Islet of Langerhans (tissue), 1 donor: ENCODE measurements around the gene LRSAM1.

Experiments
- FAIRE-seq: peaks from one replicate; lab custom pipeline; 2011; peaks lifted over from hg19 to GRCh38; lab: Jason Lieb, UNC

LRSAM1 gene

DNA sequence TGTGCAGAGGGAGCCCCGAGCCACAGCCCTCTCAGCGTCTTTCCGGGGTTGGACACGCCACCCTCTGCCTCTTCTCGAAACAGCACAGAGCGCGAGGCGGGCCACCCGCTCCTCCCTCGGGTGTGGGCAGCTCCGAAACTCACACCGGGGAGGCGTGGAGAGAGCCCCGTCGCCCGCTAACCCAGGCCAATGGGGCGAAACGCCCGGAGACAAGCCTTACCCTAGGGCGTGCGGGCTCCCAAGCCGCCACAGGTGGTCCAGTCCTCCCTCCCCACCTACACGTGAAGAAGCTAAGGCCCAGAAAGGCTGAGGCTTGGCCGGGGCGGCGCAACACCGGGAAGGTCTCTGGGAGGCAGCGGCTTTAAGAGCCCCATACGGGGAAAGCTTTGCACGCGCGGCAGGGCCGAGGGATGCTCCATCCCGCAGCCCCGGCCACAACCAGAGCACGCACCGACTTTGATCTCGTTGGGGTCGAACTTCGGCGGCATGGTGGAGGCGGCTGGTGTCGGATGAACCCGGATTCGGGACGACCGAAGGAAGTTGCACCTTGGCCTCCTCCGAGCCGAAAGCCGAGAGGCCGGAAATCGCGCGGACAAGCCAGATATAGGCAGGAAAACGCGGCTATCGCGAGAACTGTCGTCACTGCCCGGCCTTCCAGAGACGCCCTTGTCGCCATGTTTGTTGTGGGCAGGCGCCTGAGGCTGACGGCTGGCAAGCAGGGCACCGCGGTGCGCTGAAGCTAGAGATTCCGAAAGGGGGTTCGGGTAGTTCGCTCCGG is at the start of gene LRSAM1, which contains the start of gene RPL12:
LRSAM1 (plus strand) TSS at position 681 of the 778 bp plus-strand sequence. CDS start 3,018 bp downstream, outside the sequence.
RPL12 (minus strand) TSS at position 577 of the 778 bp plus-strand sequence; CDS start at position 488, 89 bp downstream.
- FAIRE-seq: no peak

DNA sequence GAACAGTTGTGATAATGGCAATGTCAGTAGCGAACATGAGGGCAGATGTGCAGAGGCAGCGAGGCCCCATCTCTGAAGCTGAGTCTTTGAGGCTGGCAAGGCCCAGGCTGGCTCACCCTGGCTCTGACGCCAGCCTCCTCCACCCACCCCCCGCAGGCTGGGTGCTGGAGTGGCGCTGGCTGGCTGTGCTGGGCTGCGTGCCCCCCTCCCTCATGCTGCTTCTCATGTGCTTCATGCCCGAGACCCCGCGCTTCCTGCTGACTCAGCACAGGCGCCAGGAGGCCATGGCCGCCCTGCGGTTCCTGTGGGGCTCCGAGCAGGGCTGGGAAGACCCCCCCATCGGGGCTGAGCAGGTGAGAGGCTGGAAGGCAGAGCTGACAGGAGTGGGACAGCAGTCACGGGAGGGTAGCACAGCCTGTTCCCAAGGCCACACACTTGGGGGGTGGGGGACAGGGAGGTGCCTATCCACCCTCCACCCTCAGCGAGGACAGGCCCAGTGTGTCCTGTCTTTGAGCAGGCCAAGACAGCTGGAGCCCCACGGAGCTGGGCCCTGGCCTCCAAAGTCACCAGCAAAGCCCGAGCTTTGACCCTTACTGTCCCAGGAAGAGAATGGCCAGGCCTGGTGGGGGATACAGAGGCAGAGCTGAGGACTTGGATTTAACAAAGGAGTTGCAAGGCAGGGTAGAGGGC is 48.8 kb upstream of the LRSAM1 start:
- no peak for FAIRE-seq

DNA sequence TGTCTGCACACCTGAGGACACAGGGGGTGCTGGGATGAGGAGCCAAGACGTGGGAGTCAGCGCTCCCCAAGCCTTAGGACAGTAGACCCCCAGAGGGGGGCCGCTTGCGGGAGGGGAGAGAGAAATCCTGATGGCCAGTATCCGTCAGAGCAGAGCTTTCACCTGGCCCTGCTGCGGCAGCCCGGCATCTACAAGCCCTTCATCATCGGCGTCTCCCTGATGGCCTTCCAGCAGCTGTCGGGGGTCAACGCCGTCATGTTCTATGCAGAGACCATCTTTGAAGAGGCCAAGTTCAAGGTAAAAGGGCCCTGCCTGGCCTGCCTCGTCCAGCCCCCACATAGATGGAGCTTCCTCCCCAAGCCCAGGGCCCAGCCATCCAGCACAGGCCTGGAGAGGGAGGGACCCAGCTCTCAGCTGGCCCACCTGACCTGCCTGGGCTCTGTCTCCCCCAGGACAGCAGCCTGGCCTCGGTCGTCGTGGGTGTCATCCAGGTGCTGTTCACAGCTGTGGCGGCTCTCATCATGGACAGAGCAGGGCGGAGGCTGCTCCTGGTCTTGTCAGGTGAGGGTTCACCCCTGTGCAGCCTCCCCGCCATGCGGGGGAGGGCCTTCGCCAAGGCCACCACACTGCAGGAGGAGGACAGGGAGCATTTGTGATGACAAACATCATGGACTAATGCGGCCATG is 47.7 kb upstream of the LRSAM1 start:
- no peak for FAIRE-seq

DNA sequence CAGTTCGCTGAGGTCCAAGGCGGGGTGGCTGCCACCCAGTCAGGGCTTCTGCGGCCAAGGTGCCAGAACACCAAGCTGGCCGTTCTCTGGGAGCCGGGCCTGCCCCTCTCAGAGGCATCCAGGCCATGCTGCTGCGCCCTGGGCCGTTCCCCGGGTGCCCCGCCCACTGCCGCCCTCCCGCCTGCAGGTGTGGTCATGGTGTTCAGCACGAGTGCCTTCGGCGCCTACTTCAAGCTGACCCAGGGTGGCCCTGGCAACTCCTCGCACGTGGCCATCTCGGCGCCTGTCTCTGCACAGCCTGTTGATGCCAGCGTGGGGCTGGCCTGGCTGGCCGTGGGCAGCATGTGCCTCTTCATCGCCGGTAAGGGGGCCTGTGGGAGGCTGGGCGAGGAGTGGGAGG is 46.7 kb upstream of the LRSAM1 start:
- FAIRE-seq: no peak

DNA sequence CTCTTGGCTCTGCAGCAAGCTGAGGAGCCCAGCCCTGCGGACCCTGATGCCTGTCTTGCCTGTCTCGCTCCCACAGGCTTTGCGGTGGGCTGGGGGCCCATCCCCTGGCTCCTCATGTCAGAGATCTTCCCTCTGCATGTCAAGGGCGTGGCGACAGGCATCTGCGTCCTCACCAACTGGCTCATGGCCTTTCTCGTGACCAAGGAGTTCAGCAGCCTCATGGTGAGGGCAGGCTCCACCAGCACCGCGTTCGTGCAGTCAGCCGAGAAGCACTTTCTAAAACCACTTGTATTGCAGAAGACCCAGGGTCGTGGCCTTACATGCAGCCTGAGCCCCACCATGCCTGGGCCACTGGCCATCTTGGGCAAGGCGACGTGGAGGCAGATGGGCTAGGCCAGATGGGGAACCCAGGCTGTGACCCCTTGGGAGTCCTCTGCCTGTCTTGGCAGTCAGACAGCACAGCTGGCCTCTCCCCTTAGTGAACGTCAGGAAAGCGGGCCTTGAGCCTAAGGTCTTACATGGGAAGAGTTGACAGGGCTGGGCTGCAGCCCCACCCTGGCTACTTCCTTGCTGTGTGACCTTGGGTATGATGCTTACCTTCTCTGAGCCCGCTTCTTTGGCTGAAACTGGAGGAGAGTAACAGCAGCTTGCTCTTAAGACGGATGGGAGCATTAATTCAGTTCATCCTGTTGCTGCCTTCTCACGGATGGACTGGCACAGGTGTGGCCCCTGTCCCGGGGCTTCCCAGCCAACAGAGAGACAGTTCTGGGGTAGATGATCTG is 45.8 kb upstream of the LRSAM1 start:
- no peak for FAIRE-seq

DNA sequence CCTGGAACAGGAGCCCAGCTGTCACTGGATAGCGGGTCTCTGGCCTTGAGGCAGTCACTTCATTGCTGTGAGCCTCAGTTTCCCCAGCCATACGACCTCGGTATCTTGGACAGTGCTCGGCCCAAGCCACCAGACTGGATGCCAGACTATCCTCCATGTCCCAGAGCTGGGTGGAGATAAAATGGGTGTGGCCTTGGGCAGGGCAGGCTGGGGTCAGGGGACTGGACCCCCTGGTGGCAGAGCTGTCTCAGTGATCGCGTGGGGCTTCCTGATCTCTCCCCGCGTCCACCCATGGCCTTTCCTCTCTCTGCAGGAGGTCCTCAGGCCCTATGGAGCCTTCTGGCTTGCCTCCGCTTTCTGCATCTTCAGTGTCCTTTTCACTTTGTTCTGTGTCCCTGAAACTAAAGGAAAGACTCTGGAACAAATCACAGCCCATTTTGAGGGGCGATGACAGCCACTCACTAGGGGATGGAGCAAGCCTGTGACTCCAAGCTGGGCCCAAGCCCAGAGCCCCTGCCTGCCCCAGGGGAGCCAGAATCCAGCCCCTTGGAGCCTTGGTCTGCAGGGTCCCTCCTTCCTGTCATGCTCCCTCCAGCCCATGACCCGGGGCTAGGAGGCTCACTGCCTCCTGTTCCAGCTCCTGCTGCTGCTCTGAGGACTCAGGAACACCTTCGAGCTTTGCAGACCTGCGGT is 44.4 kb upstream of the LRSAM1 start:
- FAIRE-seq: no peak

DNA sequence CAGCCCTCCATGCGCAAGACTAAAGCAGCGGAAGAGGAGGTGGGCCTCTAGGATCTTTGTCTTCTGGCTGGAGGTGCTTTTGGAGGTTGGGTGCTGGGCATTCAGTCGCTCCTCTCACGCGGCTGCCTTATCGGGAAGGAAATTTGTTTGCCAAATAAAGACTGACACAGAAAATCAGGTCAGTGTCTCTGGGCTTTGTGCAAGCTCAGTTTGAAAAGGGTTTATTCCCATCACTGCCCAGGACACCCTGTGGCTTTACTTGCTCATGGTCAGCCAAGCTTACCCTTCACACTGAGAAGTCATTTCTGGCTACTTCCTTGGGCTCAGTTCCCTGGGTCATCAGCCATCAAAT is 43.8 kb upstream of the LRSAM1 start:
- no peak for FAIRE-seq

DNA sequence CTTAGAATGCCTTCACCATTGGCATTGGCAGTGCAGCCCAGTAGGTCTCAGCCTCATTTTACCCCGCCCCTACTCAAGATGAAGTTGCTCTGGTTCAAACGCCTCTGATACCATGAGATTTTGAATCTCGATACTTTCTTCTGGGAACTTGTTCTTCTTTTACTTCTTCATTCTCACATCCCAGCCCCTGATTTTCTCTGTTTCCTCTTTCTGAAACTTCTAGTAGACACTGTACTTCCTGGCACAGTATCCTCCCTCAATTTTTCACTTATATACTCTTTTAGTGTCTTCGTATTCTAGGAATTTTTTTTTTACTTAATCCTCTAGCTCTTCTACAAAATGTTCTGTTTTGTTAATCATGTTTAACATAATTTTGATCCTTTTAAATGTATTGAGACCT is 40.2 kb upstream of the LRSAM1 start:
- FAIRE-seq: no peak

DNA sequence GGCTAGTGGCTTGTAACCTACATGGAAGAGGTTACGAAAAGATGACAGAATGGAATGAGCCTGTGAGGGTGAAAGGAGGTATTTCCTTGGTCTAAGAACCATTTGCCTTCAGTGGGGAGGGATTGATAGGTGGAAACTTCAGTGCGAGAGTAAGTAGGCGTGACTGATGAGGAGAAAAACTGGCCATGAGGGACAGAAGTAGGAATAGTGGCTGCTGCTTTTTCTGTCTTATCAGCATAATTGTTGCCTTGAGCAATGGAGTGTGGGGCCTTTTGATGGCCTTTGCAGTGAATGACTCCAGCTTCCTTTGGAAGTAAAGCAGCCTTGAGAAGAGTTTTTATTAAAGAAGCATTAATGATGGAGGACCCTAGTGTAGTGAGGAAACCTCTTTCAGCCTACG is 36.2 kb upstream of the LRSAM1 start:
- no peak for FAIRE-seq

DNA sequence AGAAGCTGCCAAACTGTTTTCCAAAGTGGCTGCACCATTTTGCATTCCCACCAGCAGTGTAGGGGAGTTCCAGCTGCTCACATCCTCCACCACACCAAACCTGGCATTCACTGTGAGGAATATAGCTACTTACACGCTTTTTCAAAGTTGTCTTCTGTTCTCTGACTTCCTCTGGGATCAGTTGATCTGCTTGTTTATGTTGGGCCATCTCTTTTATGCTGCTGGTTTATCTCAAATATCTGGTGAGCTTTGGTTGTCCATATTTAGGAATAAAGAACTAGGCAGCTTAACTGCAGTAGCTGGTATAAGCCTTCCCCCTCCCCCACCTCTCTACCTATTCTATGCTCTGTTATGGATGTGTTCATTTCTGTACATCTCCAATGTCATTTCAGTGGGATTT is 35.7 kb upstream of the LRSAM1 start:
- no peak for FAIRE-seq

DNA sequence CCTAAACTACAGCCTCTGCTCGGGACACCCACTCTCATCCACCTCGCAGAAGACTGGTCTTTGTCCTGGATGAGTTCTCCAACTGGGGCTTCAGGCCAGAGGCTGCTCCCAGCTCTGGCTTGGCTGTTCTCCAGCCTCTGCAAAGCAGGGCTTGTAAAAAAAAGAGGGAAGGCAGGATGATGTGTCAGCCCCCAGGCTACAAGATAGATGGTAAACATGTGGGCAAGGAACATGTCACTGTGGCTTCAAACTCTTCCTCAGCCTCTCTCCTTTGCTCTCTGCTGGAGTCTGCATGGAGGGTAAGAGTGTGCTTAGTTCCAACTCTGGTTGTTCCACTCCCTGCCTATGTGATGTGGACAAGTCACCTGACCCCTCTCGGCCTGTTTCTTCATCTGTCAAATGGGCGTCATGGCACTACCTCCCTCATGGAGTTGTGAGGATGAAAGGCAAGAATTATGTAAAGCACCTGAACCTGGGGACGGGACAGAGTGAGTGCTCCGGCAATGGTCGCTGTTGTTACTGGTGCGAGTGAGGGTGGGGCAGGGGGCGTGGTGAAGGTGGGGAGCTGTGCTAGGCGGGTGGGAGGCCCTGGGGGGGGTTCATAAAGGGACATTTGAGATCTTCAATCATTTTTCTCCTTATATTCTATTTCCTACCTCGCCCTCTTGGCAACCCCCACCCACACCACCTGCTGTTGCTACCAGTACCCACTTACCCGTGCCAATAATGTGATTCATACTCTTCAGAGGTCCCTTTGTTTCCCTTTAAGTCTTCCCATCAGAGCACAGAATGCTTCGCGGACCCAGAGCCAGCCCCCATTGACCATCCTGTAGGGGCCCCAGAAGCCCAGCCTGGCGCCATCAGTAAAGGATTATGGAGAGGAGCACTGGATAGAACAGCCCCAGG is 33.9 kb upstream of the LRSAM1 start:
- no peak for FAIRE-seq

DNA sequence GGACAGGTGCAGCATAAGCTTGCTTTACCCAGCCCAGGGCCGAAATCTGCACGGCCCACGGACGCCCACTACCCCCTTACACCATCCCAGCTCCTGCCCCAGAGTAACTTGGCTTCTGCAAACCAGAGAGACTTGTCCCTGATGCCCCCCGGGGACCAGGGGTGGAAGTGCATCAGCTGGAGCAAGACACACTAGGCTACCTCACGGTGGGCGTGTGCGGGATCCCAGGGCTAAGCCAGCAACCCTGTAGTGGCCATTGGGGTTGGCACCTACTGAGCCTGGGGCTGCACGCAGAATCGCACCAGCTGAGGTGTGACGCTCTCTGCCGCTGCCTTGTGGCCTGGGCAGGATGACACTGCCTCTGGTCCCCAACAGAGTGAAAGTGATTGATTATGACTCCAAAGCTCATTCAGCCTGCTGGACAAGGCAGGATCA is 33.3 kb upstream of the LRSAM1 start:
- no peak for FAIRE-seq

DNA sequence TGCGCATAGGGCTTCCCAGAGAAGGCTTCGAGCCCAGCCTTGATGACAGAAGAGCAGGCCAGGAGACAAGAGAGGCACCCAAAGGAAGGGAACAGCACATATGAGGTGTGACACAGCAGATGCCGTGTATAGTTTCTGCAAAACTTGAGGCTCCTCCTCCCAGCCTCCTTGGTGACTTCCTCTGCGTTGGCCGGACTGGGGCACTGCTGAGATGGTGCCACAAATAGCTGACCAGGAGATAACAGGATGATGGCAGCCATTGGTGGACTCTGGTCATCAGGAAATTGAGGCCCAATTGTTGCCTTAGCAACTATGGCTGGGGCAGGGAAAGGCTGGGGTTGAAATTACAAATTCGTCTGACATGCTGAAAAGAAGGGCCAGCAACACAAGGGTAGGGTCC is 32.0 kb upstream of the LRSAM1 start:
- FAIRE-seq: no peak

DNA sequence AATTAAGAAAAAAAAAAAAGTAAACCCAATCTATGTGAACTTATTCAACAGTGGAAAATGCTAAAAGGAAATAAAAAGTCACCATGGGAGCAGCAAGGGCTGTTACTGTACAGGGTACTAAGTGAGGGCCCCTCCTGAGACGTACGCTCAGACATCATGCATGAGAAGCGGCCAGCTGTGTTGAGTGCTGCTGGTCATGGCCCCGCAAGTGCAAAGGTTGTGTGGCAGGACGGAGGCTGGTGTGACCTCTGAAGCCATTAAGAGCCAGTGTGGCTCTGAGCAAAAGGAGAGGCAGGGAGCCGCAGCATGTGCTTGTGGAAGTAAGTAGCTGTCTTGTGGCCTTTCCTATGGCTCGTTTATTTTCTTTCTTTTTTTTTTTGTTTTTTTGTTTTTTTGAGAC is 30.3 kb upstream of the LRSAM1 start:
- FAIRE-seq: no peak

DNA sequence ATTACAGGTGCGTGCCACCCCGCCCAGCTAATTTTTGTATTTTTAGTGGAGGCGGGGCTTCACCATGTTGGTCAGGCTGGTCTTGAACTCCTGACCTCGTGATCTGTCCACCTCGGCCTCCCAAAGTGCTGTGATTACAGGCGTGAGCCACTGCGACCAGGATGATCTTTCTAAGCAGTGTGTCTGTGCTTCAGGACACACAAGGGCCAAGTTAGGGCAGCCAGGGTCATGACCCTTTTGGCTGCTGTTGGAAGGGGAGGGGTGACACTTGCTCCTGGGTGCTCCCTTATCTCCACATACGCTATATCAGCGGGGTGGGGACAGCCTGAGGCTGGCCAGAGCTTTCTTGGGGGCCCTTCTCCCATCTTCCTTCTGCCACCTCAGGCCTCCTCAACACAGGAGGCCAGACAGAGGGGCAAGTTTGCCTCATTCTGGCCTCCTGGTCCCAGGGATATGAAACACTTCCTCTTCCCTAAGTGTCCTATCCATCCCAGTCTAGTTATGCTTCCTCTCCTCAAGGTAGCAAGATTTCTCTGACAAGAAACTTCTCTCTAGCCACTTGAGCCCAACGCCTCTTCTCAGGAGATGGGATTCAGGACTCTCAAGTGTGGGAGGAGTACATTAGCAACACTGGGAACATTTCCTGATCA is 29.1 kb upstream of the LRSAM1 start:
- no peak for FAIRE-seq

DNA sequence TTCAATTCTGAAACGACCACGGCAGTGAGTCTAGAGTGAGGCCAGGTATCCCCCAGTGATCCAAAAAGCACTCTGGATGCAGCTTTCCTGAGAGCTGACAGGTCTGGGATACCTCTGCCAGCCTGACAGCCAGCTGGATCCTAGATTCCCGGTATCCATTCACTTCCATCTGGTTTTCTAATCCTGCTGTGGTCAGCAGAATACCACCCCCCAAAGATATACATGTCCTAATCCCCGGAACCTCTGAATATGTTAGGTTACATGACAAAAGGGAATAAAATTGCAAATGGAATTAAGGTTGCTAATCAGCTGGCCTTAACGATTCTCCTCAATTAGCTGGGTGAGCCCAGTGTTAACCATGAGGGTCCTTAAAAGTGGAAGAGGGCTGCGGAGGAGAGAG is 28.5 kb upstream of the LRSAM1 start:
- FAIRE-seq: no peak

DNA sequence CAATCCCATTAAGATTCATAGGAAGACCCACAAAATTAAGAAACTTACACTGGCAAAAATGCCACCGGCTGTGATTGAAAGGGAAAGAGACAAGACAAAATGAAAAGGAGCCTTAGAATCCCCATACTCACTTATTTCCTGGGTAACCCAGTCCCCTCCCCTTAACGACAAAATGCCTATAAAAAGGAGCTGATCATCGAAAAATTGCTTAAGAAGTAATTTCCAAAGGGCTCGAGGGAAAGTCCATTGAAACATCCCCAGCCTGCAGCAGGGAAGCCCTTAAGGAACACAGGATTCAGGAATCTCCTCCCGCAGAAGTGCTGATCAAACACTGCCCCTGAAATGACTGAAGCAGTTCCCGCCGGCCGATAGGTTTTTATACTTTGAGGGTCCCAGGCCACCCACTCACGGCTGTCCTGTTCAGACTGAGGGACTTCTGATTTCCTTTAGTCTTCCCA is 27.8 kb upstream of the LRSAM1 start:
- FAIRE-seq: no peak

DNA sequence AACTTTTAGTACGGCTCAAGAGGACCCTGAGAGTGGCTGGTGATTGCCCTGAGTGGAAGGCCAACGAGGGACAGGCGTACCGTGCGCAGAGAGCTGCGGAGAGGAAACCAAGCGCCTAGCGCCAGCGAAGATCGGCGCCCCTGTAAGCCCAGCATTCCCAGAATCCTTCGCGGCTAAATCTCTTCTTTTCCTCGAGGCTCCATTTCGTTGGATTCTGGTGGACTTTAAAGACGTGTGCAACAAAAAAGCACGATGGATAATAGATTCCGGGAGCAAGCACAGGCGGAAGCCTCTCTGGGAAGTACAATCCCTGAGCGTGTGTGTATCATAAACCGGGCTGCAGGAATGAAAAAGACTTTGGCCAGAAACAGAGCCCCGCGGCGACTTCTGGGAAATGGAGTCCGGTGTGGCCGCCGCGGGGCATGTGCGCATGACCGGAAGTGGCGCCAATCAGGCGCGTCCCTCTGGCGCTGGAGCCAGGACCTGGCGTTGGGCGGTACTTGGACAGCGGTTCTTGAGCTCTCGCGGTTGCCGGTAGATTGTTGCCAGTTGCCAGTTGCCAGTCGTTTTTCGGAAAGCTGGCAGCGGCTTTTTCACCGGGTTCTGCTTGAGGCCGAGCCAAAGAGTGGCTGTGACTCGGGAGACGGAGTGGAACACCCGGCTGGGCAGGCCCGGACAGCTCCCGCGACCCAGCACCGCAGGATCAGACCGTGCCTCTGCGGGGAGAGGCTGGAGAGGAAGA is 27.2 kb upstream of the LRSAM1 start, which contains the start of gene ZNF79:
ZNF79 (plus strand) TSS at position 449 of the 742 bp plus-strand sequence. CDS start 406 bp downstream, outside the sequence.
- FAIRE-seq: peak; percentile 95

DNA sequence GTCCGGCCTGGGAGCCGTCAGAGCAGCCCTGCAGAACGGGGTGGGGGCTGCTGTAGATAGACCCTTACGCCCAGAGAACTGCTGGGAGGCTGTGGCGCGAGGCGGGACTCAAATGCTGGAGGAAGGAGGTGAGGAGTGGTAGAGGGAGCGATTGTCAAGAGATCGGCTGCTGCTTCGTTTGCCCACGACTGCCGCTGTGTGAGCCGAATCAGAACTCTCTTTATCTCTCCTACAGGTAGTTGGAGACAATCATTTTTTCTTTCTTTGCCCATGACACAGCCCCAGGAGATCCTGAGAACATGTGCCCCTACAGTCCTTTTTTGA is 26.7 kb upstream of the LRSAM1 start:
- FAIRE-seq: no peak
